Keratinocyte (primary cell): ENCODE results near the gene SEMA4D.

ENCODE experiments used
- EZH2 ChIP-seq: IDR thresholded peaks from one replicate; pipeline ENCODE4 v1.6.1; 2012; ENCODE audit warnings: inconsistent platforms, mild to moderate bottlenecking, low read length, moderate library complexity
- TF ChIP-seq, protein P1 (sequence below), 3 experiments: IDR thresholded peaks in 1 of 3; conservative IDR thresholded peaks in 1 of 3; optimal IDR thresholded peaks in 1 of 3; 2 replicates in 2 of 3; 3 replicates in 1 of 3; pipeline versions ENCODE3 to v1.5.1; 2011; ENCODE audit warnings: low read length in 3 of 3, mild to moderate bottlenecking in 3 of 3, moderate library complexity in 2 of 3, control low read depth in 1 of 3, inconsistent platforms in 1 of 3; ENCODE audit not compliant: insufficient read depth in 2 of 3; ENCODE audit errors: extremely low read depth in 1 of 3

DNA sequence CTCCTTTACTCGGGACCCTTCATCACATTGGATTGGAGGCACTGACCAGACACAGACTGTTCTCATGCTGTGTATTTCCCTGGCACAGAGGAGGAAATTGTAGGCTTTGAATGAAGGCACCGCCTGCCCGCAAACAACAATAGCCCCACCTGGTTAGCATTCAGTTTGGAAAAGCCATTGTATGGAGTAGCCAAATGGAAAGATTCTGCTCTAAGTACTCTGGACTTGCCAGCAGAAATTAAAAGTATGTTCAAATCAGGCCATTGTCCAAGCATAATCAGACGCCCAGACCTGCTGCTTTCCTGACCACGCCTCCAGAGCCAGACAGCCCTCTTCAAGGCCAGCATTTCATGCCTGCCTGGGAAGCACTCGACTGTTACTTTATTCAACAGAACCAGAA, 8.0 kb upstream of the SEMA4D start:
- TF ChIP-seq, protein P1, sequence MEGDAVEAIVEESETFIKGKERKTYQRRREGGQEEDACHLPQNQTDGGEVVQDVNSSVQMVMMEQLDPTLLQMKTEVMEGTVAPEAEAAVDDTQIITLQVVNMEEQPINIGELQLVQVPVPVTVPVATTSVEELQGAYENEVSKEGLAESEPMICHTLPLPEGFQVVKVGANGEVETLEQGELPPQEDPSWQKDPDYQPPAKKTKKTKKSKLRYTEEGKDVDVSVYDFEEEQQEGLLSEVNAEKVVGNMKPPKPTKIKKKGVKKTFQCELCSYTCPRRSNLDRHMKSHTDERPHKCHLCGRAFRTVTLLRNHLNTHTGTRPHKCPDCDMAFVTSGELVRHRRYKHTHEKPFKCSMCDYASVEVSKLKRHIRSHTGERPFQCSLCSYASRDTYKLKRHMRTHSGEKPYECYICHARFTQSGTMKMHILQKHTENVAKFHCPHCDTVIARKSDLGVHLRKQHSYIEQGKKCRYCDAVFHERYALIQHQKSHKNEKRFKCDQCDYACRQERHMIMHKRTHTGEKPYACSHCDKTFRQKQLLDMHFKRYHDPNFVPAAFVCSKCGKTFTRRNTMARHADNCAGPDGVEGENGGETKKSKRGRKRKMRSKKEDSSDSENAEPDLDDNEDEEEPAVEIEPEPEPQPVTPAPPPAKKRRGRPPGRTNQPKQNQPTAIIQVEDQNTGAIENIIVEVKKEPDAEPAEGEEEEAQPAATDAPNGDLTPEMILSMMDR (optimal IDR thresholded peaks at IDR 0.05 in 1 of 3, IDR thresholded peaks at IDR 0.05 in 1 of 3, conservative IDR thresholded peaks at IDR 0.05 in 1 of 3; ENCODE audit: extremely low read depth in 1 of 3, insufficient read depth in 2 of 3, low read length in 3 of 3), result no peak
- TF ChIP-seq EZH2, result no peak
